Measurements from ENCODE around the gene NUP160.

GRCh38 chr11:47854667-47855066, 6.5 kb upstream of the NUP160 start:
- TF ChIP-seq CTCF (IDR thresholded peaks at IDR 0.05) = no peak
- TF ChIP-seq EZH2phosphoT487 (IDR thresholded peaks at IDR 0.05) = no peak
- TF ChIP-seq EZH2 (IDR thresholded peaks at IDR 0.05) = no peak
